Endothelial cell of umbilical vein (primary cell): ENCODE measurements around the gene C9orf152. TPM values are rescaled to one million over a fixed set of nuclear protein-coding genes. Genes with fewer than 3 reads are reported as not detected.

Experiments used
- BruUV-seq: library from RNA; stranded (reverse); fragments of 400-500 nt; replicated peaks from 2 replicates; lab custom pipeline; 2021; lab: Mats Ljungman, UMichigan
- CTCF ChIA-PET: fragments of 300-600, 350-600 bp; sonication (Branson Sonifier 250); formaldehyde crosslinking; loops from one replicate; lab custom pipeline; 2021; ENCODE audit warnings: antibody characterized with exemption, inconsistent platforms; lab: Charles Lee
- POLR2A ChIA-PET: fragments of 300-600, 350-600 bp; sonication (Branson Sonifier 250); formaldehyde crosslinking; loops from one replicate; lab custom pipeline; 2021; ENCODE audit warnings: antibody characterized with exemption, inconsistent platforms; lab: Charles Lee
- DNase-seq: peaks from one replicate; pipeline ENCODE4 v3.0.0-alpha.2; 2011; ENCODE audit warnings: low read depth, low spot score
- FAIRE-seq: peaks from 2 replicates; lab custom pipeline; 2011; peaks lifted over from hg19 to GRCh38; lab: Jason Lieb, UNC
- H2AFZ ChIP-seq: 2 replicates; pipeline ENCODE4 v1.6.0; 2012; ENCODE audit warnings: low read depth, low read length, control low read depth, inconsistent platforms
- H3K27ac ChIP-seq: 2 replicates; pipeline ENCODE4 v1.5.1; 2011; ENCODE audit warnings: low read depth, mild to moderate bottlenecking, control low read depth, low read length, moderate library complexity; ENCODE audit not compliant: insufficient read depth
- H3K27me3 ChIP-seq, 2 experiments: 2 replicates each; pipeline versions ENCODE4 v1.6.0 to v1.6.1; 2011; ENCODE audit warnings: low read length in 2 of 2, mixed read lengths in 1 of 2; ENCODE audit not compliant: control insufficient read depth in 2 of 2, insufficient read depth in 2 of 2
- H3K36me3 ChIP-seq, 2 experiments: 2 replicates in 1 of 2; 3 replicates in 1 of 2; pipeline ENCODE4 v1.5.1; 2011; ENCODE audit warnings: low read length in 2 of 2, mild to moderate bottlenecking in 1 of 2, moderate library complexity in 1 of 2; ENCODE audit not compliant: control insufficient read depth in 2 of 2, insufficient read depth in 2 of 2; ENCODE audit errors: extremely low read depth in 1 of 2
- H3K4me1 ChIP-seq: 3 replicates; pipeline ENCODE4 v1.5.1; 2011; ENCODE audit warnings: mild to moderate bottlenecking, low read length; ENCODE audit not compliant: control insufficient read depth, insufficient read depth; ENCODE audit errors: extremely low read depth
- H3K4me2 ChIP-seq: 2 replicates; pipeline ENCODE4 v1.6.1; 2011; ENCODE audit warnings: low read length, control low read depth, mixed read lengths; ENCODE audit not compliant: insufficient read depth
- H3K4me3 ChIP-seq, 3 experiments: fragments of 200-600 bp in 1 of 3; sonication (generic), shearing (Covaris generic) in 1 of 3; replicated peaks in 1 of 3; 2 replicates each; pipeline ENCODE4 v1.5.1; 2011 to 2016; ENCODE audit warnings: control low read depth in 3 of 3, low read length in 3 of 3, mild to moderate bottlenecking in 2 of 3, inconsistent platforms in 1 of 3, low read depth in 1 of 3, moderate library complexity in 1 of 3; ENCODE audit not compliant: insufficient read depth in 1 of 3
- H3K79me2 ChIP-seq: 2 replicates; pipeline ENCODE4 v1.6.0; 2012; ENCODE audit warnings: low read length, inconsistent platforms; ENCODE audit not compliant: control insufficient read depth, insufficient read depth
- H3K9ac ChIP-seq: replicated peaks from 2 replicates; pipeline ENCODE3; 2011; ENCODE audit warnings: low read length, control low read depth; ENCODE audit not compliant: insufficient read depth; ENCODE audit errors: extremely low read depth
- H3K9me1 ChIP-seq: replicated peaks from 3 replicates; pipeline ENCODE4 v1.6.0; 2011; ENCODE audit warnings: mild to moderate bottlenecking, low read length; ENCODE audit not compliant: control insufficient read depth, insufficient read depth; ENCODE audit errors: extremely low read depth
- H3K9me3 ChIP-seq: replicated peaks from 2 replicates; pipeline ENCODE4 v1.5.1; 2012; ENCODE audit warnings: low read length, inconsistent platforms; ENCODE audit not compliant: control insufficient read depth, insufficient read depth
- H4K20me1 ChIP-seq: replicated peaks from 2 replicates; pipeline ENCODE3; 2011; ENCODE audit warnings: mild to moderate bottlenecking, low read length; ENCODE audit not compliant: control insufficient read depth, insufficient read depth; ENCODE audit errors: extremely low read depth
- CTCF ChIP-seq, 2 donors: IDR thresholded peaks; 1 replicate in 1 of 2; 2 replicates in 1 of 2; pipeline ENCODE4 v1.5.1; 2011; ENCODE audit warnings: low read length in 2 of 2, mild to moderate bottlenecking in 2 of 2, moderate library complexity in 2 of 2, control low read depth in 1 of 2, inconsistent platforms in 1 of 2, low read depth in 1 of 2; ENCODE audit not compliant: insufficient read depth in 1 of 2; ENCODE audit errors: extremely low read depth in 1 of 2
- EZH2 ChIP-seq: IDR thresholded peaks from 2 replicates; pipeline ENCODE4 v1.6.1; 2012; ENCODE audit warnings: borderline replicate concordance, low read depth, mild to moderate bottlenecking, moderate library complexity, low read length, inconsistent platforms; ENCODE audit not compliant: severe bottlenecking
- JUN ChIP-seq: IDR thresholded peaks from 2 replicates; pipeline ENCODE4 v1.6.1; 2011; ENCODE audit warnings: borderline replicate concordance, low read depth; ENCODE audit not compliant: insufficient read length, insufficient read depth
- MAX ChIP-seq: IDR thresholded peaks from 2 replicates; pipeline ENCODE4 v1.6.1; 2011; ENCODE audit not compliant: insufficient read depth, insufficient read length
- dilution Hi-C: fragments of 300-500 bp; cut with MboI; formaldehyde crosslinking; loops from one replicate; pipeline ENCODE4 v1.15.0; 2019; ENCODE audit warnings: low sequenced_read_pairs; ENCODE audit not compliant: extremely low pct_ligation_motif_present
- intact Hi-C: fragments of 100-400 bp; cut with micrococcal nuclease; formaldehyde crosslinking; loops from one replicate; pipeline ENCODE4 v1.10.0; 2022
- polyA plus RNA-seq, 4 experiments: library from polyadenylated mRNA; depleted of rRNA in 3 of 4; stranded (reverse) in 3 of 4; unstranded in 1 of 4; fragments of >200 nt; gene quantifications; 2 replicates each; pipeline versions ENCODE4 v1.2.1 to v1.2.3, GENCODE V29; 2011 to 2012; ENCODE audit warnings: missing spikeins in 1 of 4
- total RNA-seq: library from RNA; stranded (reverse); gene quantifications from 2 replicates; pipeline ENCODE4 v1.2.3, GENCODE V29; 2021

Gene C9orf152
- total and polyA plus RNA-seq, 2 donors (not counting 3 experiments of a cell fraction or from before 2014, with no cell fraction given), result not detected

GRCh38 chr9:110254500-110254899, 46.5 kb upstream of the C9orf152 start:
- CTCF ChIA-PET, result no interaction called here
- H4K20me1 ChIP-seq, result no peaks in the 10 kb centered on the region
- intact Hi-C loops, result loop anchor here (10.0 kb wide), 1 partner anchor 190 kb away; no protein-coding TSS in a partner anchor
- FAIRE-seq (no peak), DNase-seq (no peak)
- peak overlapping the region; percentile 34 to 93 (median 77) for H3K4me3 ChIP-seq
- H3K9me3 ChIP-seq, result no peaks in the 10 kb centered on the region
- H3K79me2 ChIP-seq, result peaks cover 66% of the 10 kb centered on the region
- peaks cover 2 to 8% of the 10 kb centered on the region in 2 experiments for H3K36me3 ChIP-seq
- dilution Hi-C loops, result no loop called here
- TSS peak; percentile 23 for BruUV-seq
- H2AFZ ChIP-seq, result no peak overlapping the region
- TF ChIP-seq MAX, result no peak
- TF ChIP-seq JUN, result no peak
- no peak for TF ChIP-seq EZH2
- TF ChIP-seq CTCF (IDR thresholded peaks at IDR 0.05; ENCODE audit: extremely low read depth in 1 of 2, insufficient read depth in 1 of 2, low read depth in 1 of 2, low read length in 2 of 2), result no peak
- H3K4me1 ChIP-seq, result peaks cover 23% of the 10 kb centered on the region
- H3K4me2 ChIP-seq, result peak overlapping the region; percentile 67
- no peaks in the 10 kb centered on the region for H3K9me1 ChIP-seq
- H3K9ac ChIP-seq, result peak overlapping the region; percentile 74
- no peaks in the 10 kb centered on the region for H3K27me3 ChIP-seq
- no peak overlapping the region for H3K27ac ChIP-seq
- POLR2A ChIA-PET, result no interaction called here
